Uterus (tissue), 2 donors: Measurements from ENCODE around the gene ALDH3B1.

Source experiments
- CTCF ChIP-seq, 4 experiments: fragments of 200-600 bp in 2 of 4; fragments of 450-650 bp in 2 of 4; sonication (generic) in 2 of 4; IDR thresholded peaks; one replicate each; pipeline ENCODE4 v1.5.1; 2016 to 2019; ENCODE audit warnings: antibody characterized with exemption in 4 of 4, mild to moderate bottlenecking in 2 of 4, moderate library complexity in 1 of 4
- POLR2A ChIP-seq, 2 donors: fragments of 450-650 bp; IDR thresholded peaks; one replicate each; pipeline ENCODE4 v1.6.1; 2016; ENCODE audit warnings: antibody characterized with exemption in 2 of 2, mild to moderate bottlenecking in 1 of 2, moderate library complexity in 1 of 2

- TF ChIP-seq POLR2A (IDR thresholded peaks at IDR 0.05) (no peak), CTCF (IDR thresholded peaks at IDR 0.05) (no peak)
These were observed 8.6 kb downstream of the ALDH3B1 start for GRCh38 chr11:68018730-68019190.
